HG02642 (cell line): ENCODE results near the gene EMC1.
"Not testable (repeated sequence)": the region's sequence is repeated elsewhere in the genome, so short reads cannot be mapped to it uniquely, and the experiment has no call there.

Source experiments
- ATAC-seq: cut with Tn5 transposase; IDR thresholded peaks from one replicate; pipeline ENCODE4 v1.9.1; 2021; ENCODE audit warnings: mild to moderate bottlenecking; ENCODE audit not compliant: unreplicated experiment, poor library complexity

The EMC1 gene

DNA sequence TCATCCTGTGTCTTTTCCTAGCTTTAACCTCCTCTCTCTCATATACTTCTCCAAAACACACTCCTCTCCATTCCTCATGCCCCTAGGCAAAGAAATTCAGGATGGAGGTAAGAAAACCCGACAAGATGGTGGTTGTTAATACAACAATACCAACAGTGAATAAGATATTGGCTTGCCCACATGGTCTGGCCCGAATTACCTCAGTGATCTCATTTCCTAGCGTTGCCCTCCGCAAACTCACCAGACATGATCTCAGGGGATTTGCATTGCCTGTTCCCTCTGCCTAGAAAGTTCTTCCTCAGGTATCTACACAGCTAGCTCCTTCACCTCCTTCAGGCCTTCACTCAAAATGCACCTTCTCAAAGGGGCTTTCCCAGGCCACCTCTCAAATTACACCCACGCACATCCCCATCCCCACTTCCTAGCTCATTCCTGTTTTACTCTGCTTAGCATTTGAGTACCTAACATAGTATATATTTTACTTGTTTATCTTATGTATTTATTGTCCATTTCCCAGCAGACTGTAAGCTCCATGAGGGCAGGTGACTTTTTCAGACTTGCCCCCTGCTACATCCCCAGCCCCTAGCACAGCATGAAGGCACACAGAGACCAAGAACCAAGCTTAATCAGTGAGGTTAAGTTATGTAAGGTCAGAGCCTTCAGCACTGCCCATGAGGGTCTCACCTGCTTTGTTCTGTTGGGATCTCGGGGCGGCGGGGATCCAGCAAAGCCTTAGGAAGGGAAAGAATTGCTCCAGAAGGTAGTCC is 31.1 kb downstream of the EMC1 start:
- no peak for ATAC-seq

DNA sequence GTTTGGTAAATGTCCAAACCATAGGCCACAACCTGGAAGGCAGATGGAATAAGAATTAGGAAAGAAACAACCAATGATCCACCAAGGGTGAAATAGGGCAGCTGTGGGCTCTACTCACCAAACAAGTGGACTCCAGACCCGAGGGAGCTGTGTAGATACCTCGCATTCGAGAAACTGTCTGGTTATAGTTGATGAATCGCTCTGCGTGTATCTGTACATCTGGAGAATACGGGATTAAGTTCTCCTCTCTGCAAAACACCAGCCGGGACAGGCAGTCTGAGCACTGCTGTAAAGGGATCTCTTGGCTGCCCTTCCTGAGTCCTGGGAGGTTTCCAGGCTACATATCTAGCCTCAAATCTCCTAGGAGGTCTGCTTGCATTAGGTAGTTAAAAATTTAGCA is 31.9 kb downstream of the EMC1 start:
- no peak for ATAC-seq

DNA sequence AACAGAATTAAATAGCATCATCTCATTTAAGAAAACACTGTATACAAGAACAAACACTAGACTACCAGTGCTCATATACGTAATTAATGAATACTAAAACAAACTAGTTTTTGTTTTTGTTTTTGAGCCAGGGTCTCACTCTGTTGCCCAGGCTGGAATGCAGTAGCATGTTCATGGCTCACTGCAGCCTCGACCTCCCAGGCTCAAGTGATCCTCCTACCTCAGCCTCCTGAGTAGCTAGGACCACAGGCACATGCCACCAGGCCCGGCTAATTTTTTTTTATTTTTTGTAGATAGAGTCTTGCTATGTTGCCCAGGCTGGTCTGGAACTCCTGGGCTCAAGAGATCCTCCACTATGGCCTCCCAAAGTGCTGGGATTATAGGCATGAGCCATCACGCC is 34.7 kb downstream of the EMC1 start:
- not testable (repeated sequence) for ATAC-seq

DNA sequence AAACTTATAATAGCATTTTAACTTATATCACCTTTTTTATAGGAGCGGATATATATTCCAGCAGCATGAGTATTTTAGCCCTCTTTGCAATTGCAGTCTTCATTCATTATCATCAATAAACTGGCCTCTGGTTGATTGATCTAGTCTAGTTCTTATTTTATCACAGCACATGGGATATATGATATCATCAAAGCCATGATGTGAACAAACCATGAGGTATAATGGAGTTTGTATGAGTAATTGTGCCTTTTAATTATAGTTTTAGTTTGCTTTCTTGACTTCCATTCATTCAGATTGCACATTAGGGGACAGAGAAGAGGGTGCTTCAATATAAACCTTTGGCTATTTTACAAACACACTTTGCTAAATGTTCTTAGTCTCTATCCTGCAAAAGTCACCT is 37.7 kb downstream of the EMC1 start:
- no peak for ATAC-seq

DNA sequence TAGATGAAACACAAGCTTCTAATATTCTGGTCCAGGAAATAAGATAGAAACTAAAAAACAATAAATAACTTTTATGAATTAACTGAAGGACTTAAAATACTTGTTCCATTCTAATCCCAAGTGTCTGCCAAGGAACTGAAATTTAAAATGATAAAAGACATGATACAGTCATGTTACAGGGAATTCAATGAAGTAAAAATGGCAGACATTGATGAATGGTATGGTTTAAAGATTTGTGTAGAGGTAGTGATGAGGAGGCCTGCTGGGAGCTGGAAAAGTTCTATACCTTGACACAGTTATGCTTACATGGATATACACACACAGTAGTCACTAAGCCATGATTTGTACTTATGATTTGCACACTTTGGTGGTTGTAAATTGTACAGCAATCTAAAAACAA is 39.2 kb downstream of the EMC1 start:
- no peak for ATAC-seq

DNA sequence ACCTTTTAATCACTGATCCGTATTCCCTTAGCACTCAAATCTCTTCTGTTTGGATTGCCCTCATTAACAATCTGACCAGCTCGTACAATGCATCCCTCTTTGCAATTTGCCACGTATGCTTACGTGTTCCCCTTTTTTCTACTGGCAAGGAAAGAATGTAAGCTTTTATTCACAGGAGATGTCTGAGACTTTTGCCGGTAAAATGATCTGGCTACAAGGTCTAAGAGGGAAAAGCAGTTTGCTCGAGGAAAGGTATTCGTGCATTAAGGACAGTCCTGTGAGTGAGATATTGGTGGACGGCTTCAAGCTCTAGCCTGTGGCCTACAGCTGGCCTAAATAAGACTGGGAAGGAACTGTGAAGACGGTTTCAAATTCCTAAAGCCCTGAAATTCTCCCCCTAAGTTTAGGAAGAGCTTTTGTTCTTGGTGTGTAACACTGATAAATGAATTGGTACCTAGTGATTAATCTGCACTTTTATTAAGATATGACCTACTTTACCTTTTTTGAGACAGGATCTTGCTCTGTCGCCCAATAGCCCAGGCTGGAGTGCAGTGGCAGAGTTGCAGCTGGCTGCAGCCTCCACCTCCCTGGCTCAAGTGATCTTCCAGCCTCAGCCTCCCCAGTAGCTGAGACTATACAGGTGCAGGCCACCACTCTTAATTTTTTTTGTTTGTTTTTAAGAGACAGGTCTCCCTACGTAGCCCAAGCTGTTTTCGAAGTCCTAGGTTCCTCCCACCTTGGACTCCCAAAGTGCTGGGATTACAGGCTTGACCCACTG is 40.4 kb downstream of the EMC1 start:
- no peak for ATAC-seq

DNA sequence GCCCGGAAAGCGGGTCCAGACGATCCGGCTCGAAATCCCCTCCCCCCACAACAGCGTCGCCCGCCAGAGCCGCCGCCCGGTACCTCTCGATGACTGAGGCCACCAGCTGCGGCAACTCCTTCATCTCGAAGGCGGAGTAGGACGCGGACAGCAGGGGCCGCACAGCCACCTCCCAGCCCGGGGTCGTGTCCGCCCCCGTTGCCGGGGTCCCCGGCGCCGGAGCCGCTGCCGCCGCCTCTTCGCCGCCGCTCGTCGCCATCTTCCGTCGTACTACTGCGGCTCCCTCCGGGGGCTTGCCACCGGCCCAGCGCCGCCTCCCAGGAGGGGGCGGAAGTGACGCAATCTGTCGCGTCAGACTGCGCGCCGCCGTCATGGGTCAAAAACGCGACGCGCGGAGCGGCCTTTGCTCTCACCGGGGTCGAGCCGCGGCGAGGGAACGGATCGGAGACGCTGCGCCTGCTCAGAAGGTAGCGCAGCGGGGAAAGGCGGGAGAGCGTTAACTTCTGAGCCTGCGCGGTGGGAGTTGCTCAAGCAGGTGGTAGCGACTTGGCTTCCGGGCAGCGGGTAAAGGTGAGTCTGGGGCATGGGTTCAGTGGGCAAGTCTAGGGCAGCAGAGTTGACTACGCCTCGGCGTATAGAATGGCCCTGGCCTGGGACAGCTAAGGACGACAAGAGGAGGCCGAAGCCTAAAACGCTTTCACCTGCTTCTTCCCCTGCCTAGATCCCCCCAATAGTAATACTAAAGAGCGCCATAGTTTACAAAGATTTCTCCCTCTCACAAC is 41.1 kb downstream of the EMC1 start, which contains the start of gene UBR4:
TSS of gene UBR4 (minus strand) at position 277 of the 782 bp plus-strand sequence. CDS start at position 259, 18 bp downstream.
- peak; percentile 90 for ATAC-seq

DNA sequence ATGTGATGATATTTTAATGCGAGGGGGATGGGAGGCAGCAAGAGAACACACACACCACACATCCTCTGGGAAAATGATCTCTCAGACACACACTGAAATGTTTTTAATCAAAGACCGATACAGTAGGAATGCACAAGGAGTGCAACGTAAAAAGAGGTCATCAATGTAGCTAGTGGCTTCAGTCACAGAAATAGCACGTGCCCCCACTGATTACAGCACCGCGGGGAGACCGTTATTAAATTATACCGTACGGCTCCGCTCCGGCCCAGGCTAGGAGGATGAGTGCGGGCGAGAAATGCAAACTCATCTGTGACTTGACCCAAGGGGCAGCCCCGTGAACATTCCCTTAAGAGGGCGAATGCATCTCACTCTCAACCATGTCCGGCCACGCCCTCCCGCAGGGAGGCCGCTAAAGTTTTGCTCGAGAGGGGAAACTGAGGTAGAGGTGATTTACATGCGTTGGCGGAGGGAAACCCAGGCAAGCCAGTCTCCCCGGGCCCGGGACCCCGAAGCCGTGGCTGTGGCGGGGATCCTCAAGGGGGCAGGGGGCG is 41.8 kb downstream of the EMC1 start:
- ATAC-seq = peak; percentile 54

DNA sequence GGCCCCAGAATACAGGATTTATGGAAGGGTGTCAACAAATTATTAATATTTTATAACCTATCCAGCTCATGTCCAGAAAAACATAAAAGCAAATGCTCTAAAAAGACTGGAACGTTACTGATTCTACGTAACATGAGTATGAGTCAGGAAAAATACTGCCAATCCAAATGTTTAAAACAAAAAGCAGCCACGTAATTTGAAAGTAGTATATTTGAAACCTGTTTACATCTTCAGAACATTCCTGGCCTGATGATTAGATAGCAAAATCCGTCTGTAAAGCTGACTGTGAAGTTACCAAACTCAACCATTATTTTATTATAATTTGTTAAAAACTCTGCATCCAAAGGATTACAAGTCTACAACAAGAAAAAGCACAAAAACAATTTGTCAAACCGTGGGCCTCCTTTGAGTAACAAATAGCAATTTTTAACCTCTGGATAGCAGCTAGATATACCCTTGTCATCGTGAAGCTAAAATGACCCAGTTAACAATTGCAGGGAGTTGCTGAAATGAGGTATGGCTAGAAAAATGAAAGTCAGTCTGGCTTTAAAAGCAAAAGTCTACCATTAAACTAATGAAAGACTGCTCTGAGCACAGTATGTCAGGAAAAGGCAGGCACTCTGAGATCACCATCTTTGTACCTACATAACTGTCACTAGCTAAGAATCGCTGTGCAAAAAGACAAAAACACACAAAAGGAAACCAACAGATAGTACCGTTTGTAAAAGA is 42.5 kb downstream of the EMC1 start:
- ATAC-seq = no peak

DNA sequence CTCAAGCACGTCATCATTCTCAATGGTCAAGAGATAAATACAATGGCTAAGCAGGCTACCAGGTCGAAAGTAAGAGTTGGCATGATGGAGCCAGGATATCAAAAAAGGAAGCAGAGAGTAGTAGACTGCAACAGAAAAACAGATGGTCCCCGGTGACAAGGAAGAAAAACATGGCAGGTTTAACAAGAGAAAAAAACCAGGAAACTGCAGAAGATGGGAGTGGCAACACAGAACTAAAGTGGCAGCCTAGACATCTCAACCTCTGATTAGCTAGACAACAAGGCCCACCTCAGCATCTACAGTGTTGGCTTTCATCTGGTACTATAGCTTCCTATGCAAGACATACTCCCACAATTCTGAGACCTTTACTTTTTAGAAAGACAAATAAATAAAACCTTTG is 44.4 kb downstream of the EMC1 start:
- ATAC-seq = no peak

DNA sequence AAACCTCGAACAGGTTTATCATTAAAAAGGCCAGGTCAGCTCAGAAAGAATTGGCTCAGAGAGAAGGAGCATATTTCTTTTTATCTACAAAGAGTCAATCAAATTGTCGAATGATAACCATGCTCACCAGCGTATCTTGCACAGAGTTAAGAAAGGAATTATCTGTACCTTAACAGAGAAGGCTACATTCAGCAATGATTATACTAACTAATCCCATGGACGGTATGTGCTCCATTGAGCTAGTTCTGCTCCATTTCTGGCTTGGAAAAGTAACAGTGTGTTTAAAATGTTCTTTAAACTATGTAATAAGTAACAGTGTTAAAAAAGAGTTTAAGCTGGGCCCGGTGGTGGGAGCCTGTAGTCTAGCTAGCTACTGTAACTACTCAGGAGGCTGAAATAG is 45.5 kb downstream of the EMC1 start:
- ATAC-seq = no peak

DNA sequence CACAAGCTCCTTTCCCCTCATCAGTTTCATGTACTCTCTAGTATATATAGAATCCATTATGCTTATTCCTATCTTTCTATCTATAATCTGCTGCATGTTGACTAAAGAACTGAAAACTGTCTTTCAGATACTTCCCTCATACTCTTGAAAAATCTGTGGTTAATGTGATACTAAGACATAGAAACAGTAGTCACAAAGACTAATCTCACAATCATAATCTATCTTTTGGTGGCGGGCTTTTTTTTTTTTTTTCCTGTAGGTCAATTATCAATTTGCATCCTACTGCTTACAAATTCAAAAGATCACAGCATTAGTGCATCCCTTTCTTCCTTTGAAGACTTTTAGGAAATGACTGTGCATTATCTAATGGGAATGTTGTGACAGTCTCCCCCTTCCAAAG is 45.9 kb downstream of the EMC1 start:
- no peak for ATAC-seq

DNA sequence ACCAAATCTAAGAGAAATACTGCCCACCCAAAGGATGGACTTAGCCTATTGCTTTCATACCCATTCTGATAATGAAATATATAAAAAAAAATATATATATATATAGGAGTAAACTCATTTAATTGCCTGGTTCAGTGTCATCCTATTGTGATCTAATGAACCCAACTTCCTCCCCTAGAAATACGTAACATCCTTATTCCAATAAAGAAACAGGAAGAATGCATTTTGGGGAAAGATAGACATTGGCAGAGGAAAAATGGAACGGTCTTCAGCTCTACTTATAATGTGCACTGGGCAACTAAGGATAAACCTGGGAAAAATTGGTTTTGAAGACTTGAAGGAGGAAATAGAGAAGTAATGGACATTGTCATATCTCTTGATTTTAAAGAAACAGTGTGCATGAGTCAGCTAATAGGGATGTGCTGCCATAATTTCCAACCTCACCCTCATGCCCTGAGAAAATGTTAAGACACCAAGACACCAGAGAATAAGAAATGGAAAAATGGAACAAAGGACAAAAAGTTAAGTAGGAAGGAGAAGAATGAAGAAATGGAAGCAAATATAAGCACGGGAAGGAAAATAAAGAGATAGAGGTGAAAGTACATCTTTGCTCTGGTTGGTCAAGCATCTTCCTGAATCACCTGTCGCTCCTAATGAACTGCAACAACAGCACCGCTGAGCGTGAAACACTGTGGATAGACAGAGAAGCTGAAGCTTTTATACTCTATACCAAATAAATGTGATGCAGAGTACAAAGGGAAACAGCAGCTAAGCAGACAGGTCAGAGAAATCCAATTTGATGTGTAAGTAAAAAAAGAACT is 46.7 kb downstream of the EMC1 start:
- ATAC-seq = no peak

DNA sequence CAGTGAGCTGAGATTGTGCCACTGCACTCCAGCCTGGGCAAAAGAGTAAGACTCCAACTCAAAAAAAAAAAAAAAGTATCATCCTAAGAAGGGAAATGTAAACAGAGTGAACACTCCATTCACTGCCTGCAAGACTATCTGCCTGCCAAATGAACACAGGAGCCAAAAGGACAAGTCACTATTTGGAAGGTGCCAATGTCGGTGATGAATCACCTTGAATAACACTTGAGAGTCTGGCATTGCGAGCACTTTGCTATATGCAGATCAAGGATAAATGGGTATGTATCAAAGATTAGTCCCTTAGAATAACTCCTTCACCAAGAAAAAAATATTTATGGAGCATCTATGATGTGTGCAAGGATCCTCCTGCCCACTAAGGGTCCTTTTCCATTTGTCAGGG is 47.9 kb downstream of the EMC1 start:
- no peak for ATAC-seq

DNA sequence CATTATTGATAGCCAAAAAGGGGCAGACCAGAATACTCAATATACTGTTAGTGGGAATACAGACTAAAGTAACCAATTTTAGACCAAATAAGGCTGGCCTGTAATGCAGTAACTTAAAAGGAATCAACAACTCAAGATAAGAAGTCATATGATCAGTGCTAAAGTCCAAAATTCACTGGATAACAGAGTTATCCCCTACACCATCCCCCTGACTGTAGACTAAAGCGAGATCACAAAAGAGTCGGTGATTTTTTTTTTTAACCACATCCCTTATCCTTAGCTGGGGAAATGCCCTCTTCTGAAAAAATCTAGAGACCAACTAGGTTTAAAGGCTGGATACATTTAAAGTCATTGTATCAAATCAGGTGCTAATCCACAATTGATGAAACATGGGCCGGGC is 48.9 kb downstream of the EMC1 start:
- no peak for ATAC-seq

DNA sequence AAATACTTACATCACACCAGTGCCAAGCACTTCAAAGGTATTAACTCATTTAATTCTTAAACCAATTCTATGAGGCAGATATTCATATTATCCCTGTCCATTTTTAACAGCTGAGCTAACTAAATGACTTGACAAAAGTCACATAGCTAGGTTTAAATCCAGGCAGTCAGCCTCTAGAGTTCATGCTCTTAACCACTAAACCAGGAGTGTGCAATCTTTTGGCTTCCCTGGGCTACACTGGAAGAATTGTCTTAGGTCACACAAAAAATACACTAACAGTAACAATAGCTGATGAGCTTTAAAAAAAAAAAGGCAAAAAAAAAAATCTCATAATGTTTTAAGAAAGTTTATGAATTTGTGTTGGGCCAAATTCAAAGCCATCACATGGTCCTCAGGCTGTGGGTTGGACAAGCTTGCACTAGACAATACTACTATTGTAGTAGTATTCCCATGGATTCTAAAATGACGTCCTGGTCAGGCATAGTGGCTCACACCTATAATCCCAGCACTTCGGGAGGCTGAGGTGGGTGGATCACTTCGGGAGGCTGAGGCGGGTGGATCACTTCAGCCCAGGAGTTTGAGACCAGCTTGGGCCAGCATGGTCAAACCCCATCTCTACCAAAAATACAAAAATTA is 51.2 kb downstream of the EMC1 start:
- ATAC-seq = no peak

DNA sequence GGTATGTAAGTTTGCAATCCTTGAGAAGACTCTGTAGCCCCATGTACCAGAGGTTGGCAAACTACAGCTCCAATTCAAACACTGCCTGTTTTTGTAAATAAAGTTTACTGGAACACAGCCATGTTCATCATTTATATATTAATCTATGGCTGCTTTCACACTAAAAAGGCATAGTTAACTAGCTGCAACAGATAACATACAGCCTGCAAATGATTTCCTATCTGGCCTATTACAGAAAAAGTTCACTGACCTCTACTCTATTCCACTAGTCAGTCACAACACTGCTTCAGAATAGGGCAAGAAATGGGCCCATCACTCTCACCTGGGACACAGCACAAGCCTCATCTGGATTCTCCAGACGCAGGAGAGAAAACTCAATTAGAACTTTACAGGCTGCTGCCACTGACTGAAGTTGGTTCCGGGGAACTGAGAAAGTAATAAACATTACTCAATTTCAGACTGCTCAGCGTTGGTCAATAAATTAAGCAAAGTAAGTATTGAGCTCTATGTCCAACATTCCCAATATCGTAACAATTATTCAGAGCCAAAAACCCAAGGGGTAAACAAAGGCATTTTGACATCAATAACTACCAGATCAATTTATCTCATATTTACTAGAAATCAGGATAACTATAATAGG is 51.9 kb downstream of the EMC1 start:
- no peak for ATAC-seq

DNA sequence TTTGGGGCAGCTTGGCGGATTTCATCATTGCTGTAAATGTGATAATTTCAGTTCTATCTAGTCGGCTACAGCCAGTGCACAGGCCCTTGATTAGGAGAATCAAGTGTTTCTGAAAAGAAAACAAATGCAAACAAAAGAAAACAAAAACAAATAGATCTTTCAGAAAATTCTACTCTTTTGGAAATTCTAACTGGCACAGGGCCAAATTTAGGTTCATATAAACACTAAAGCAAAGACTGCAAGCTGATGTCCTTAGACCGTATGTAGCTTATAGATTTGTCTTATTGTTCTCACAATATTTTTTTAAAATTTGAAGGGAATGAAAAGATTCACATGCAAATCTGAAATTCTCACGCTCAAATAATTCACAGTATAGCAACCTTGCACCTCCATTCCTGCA is 52.5 kb downstream of the EMC1 start:
- ATAC-seq = no peak
